ENCODE measurements around the gene VAV2. TPM values are rescaled to one million over a fixed set of nuclear protein-coding genes. Genes with fewer than 3 reads are reported as not detected.

The VAV2 gene
- total RNA-seq, 8 experiments from 2014 or later = 5.9 to 33.0 (median 14.9) TPM

- in situ Hi-C loops (cut with MboI; ENCODE audit: low pct_unique_long_range_greater_than_20kb in 2 of 9, low sequenced_read_pairs in 9 of 9, unreplicated experiment in 9 of 9) = no loop called here
- ATAC-seq (replicated peaks in 6 of 8) = no peak
- Histone ChIP-seq H3K4me1 (replicated peaks in 1 of 2) (peaks cover 46 to 59% of the 10 kb centered on the region in 2 donors), H3K4me3 (no peak overlapping the region), H3K27ac (no peak overlapping the region)
- 67 to 97% (median 89%) methylated on average over 3 to 13 of the region's 24 CpGs; no CpG with 5 or more reads in 3 of the 10 experiments for whole genome bisulfite sequencing, 10 experiments
These were observed 18.9 kb downstream of the VAV2 start for GRCh38 chr9:133973111-133973790.

- in situ Hi-C loops (cut with MboI; ENCODE audit: low pct_unique_long_range_greater_than_20kb in 2 of 9, low sequenced_read_pairs in 9 of 9, unreplicated experiment in 9 of 9) = no loop called here
- peak; percentile 23 to 76 (median 65) for ATAC-seq (replicated peaks in 6 of 8)
- no peak overlapping the region for H3K4me3 ChIP-seq
- WGBS, 10 experiments = 10 to 89% (median 52%) methylated on average over 2 to 20 of the region's 30 CpGs; no CpG with 5 or more reads in 5 of the 10 experiments
- peak overlapping the region; percentile 40 to 62 for H3K27ac ChIP-seq
- H3K4me1 ChIP-seq (replicated peaks in 1 of 2) = peaks cover 42 to 53% of the 10 kb centered on the region in 2 donors
These were observed 19.9 kb downstream of the VAV2 start for GRCh38 chr9:133971981-133972941.

- in situ Hi-C loops (cut with MboI; ENCODE audit: low pct_unique_long_range_greater_than_20kb in 2 of 9, low sequenced_read_pairs in 9 of 9, unreplicated experiment in 9 of 9) = no loop called here
- H3K4me3 ChIP-seq = no peak overlapping the region
- peak in 6 of 8 experiments; percentile 8 to 39 (median 13) for ATAC-seq (replicated peaks in 6 of 8)
- H3K27ac ChIP-seq = peak overlapping the region; percentile 40 to 62
- WGBS, 10 experiments = 20 to 100% (median 44%) methylated on average over 1 to 11 of the region's 22 CpGs; no CpG with 5 or more reads in 6 of the 10 experiments
- peaks cover 42 to 49% of the 10 kb centered on the region in 2 donors for H3K4me1 ChIP-seq (replicated peaks in 1 of 2)
These were observed 20.8 kb downstream of the VAV2 start for GRCh38 chr9:133971121-133971951.

GRCh38 chr9:133970581-133971058 is 21.5 kb downstream of the VAV2 start:
- Histone ChIP-seq H3K27ac (peak overlapping the region; percentile 40 to 62), H3K4me3 (no peak overlapping the region), H3K4me1 (replicated peaks in 1 of 2) (peaks cover 42 to 49% of the 10 kb centered on the region in 2 donors)
- 0 to 37% (median 29%) methylated on average over 1 to 3 of the region's 6 CpGs; no CpG with 5 or more reads in 5 of the 10 experiments for WGBS, 10 experiments
- in situ Hi-C loops (cut with MboI; ENCODE audit: low pct_unique_long_range_greater_than_20kb in 2 of 9, low sequenced_read_pairs in 9 of 9, unreplicated experiment in 9 of 9) = no loop called here
- ATAC-seq (replicated peaks in 6 of 8) = peak in 7 of 8 experiments; percentile 3 to 92 (median 37)

GRCh38 chr9:133969681-133970580 is 22.2 kb downstream of the VAV2 start:
- in situ Hi-C loops (cut with MboI; ENCODE audit: low pct_unique_long_range_greater_than_20kb in 2 of 9, low sequenced_read_pairs in 9 of 9, unreplicated experiment in 9 of 9) = no loop called here
- Histone ChIP-seq H3K27ac (peak overlapping the region; percentile 40 to 62), H3K4me1 (replicated peaks in 1 of 2) (peaks cover 42 to 49% of the 10 kb centered on the region in 2 donors), H3K4me3 (no peak overlapping the region)
- WGBS, 10 experiments = 57 to 93% methylated on average over 3 to 5 of the region's 25 CpGs; no CpG with 5 or more reads in 8 of the 10 experiments
- no peak for ATAC-seq (replicated peaks in 6 of 8)

- Histone ChIP-seq H3K4me1 (replicated peaks in 1 of 2) (peaks cover 42 to 49% of the 10 kb centered on the region in 2 donors), H3K27ac (peak overlapping the region in 1 of 2 donors; percentile 4), H3K4me3 (no peak overlapping the region)
- in situ Hi-C loops (cut with MboI; ENCODE audit: low pct_unique_long_range_greater_than_20kb in 2 of 9, low sequenced_read_pairs in 9 of 9, unreplicated experiment in 9 of 9) = no loop called here
- ATAC-seq (replicated peaks in 6 of 8) = no peak
- 55 to 93% (median 90%) methylated on average over 3 to 18 of the region's 22 CpGs; no CpG with 5 or more reads in 5 of the 10 experiments for WGBS, 10 experiments
These were observed 23.0 kb downstream of the VAV2 start for GRCh38 chr9:133968966-133969617.

- H3K27ac ChIP-seq = peak overlapping the region in 1 of 2 donors; percentile 22
- WGBS, 10 experiments = 77 to 93% (median 83%) methylated on average over 1 to 3 of the region's 12 CpGs; no CpG with 5 or more reads in 7 of the 10 experiments
- H3K4me3 ChIP-seq = no peak overlapping the region
- ATAC-seq (replicated peaks in 6 of 8) = no peak
- peaks cover 38 to 45% of the 10 kb centered on the region in 2 donors for H3K4me1 ChIP-seq (replicated peaks in 1 of 2)
- in situ Hi-C loops (cut with MboI; ENCODE audit: low pct_unique_long_range_greater_than_20kb in 2 of 9, low sequenced_read_pairs in 9 of 9, unreplicated experiment in 9 of 9) = no loop called here
These were observed 23.7 kb downstream of the VAV2 start for GRCh38 chr9:133968428-133968827.

GRCh38 chr9:133967024-133967741 is 24.9 kb downstream of the VAV2 start:
- no peak for ATAC-seq (replicated peaks in 6 of 8)
- in situ Hi-C loops (cut with MboI; ENCODE audit: low pct_unique_long_range_greater_than_20kb in 2 of 9, low sequenced_read_pairs in 9 of 9, unreplicated experiment in 9 of 9) = no loop called here
- no peak overlapping the region for H3K27ac ChIP-seq
- no peak overlapping the region for H3K4me3 ChIP-seq
- peaks cover 29 to 38% of the 10 kb centered on the region in 2 donors for H3K4me1 ChIP-seq (replicated peaks in 1 of 2)
- 75 to 98% (median 95%) methylated on average over 2 to 7 of the region's 7 CpGs for WGBS, 10 experiments

- Histone ChIP-seq H3K27ac (no peak overlapping the region), H3K4me3 (no peak overlapping the region), H3K4me1 (replicated peaks in 1 of 2) (peaks cover 24 to 38% of the 10 kb centered on the region in 2 donors)
- in situ Hi-C loops (cut with MboI; ENCODE audit: low pct_unique_long_range_greater_than_20kb in 2 of 9, low sequenced_read_pairs in 9 of 9, unreplicated experiment in 9 of 9) = no loop called here
- ATAC-seq (replicated peaks in 6 of 8) = no peak
- WGBS, 10 experiments = 90 to 100% (median 100%) methylated on average over 1 to 2 of the region's 2 CpGs; no CpG with 5 or more reads in 1 of the 10 experiments
These were observed 27.7 kb downstream of the VAV2 start for GRCh38 chr9:133964463-133964862.

GRCh38 chr9:133963166-133963565 is 29.0 kb downstream of the VAV2 start:
- in situ Hi-C loops (cut with MboI; ENCODE audit: low pct_unique_long_range_greater_than_20kb in 2 of 9, low sequenced_read_pairs in 9 of 9, unreplicated experiment in 9 of 9) = no loop called here

More at GRCh38 chr9:133963166-133963565, 29.0 kb downstream of the VAV2 start:
- no peak for ATAC-seq (replicated peaks in 6 of 8)
- H3K27ac ChIP-seq = no peak overlapping the region
- peaks cover 33 to 41% of the 10 kb centered on the region in 2 donors for H3K4me1 ChIP-seq (replicated peaks in 1 of 2)
- 50 to 100% (median 93%) methylated on average over 1 to 8 of the region's 10 CpGs; no CpG with 5 or more reads in 5 of the 10 experiments for WGBS, 10 experiments
- H3K4me3 ChIP-seq = no peak overlapping the region

Data from motor neuron (in vitro differentiated cells).